Tibial nerve (tissue), 4 donors: ENCODE results near the gene EIF2AK3.

Experiments
- CTCF ChIP-seq, 5 experiments: fragments of 200-600 bp in 3 of 5; fragments of 450-650 bp in 2 of 5; sonication (generic) in 3 of 5; IDR thresholded peaks; one replicate each; pipeline ENCODE4 v1.5.1; 2016 to 2019; ENCODE audit warnings: antibody characterized with exemption in 5 of 5, mild to moderate bottlenecking in 3 of 5, moderate library complexity in 2 of 5
- EP300 ChIP-seq, 2 donors: sonication (generic); formaldehyde crosslinking; IDR thresholded peaks; one replicate each; pipeline ENCODE4 v1.6.1; 2017; ENCODE audit warnings: antibody characterized with exemption in 2 of 2, mild to moderate bottlenecking in 1 of 2
- POLR2A ChIP-seq, 2 donors: fragments of 450-650 bp; IDR thresholded peaks; one replicate each; pipeline ENCODE4 v1.6.1; 2017; ENCODE audit warnings: antibody characterized with exemption in 2 of 2, mild to moderate bottlenecking in 2 of 2, moderate library complexity in 2 of 2

- TF ChIP-seq CTCF (IDR thresholded peaks at IDR 0.05) (no peak), POLR2A (IDR thresholded peaks at IDR 0.05) (no peak), EP300 (IDR thresholded peaks at IDR 0.05) (no peak)
These were observed 86.9 kb downstream of the EIF2AK3 start for GRCh38 chr2:88540346-88540745.
